ENCODE measurements around the gene INPP5A. TPM values are rescaled to one million over a fixed set of nuclear protein-coding genes. Genes with fewer than 3 reads are reported as not detected.

The INPP5A gene
- total and polyA plus RNA-seq, 2 of the 13 experiments (the other 11 are each of a cell fraction or from before 2014, with no cell fraction given): 17.5 to 37.9 TPM

DNA sequence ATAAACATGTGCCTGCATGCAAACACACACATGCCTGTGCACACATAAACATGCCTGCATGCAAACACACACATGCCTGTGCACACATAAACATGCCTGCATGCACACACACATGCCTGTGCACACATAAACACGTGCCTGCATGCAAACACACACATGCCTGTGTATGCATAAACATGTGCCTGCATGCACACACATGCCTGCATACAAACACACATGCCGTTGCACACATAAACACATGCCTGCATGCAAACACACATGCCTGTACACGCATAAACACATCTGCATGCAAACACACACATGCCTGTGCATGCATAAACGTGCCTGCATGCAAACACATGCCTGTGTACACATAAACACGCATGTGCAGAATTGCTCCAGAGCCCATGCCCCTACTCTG, 226.0 kb downstream of the INPP5A start:
- Histone ChIP-seq H3K79me2 (ENCODE audit: insufficient read depth, low read length) (no peaks in the 10 kb centered on the region), H3K4me2 (ENCODE audit: low read depth, low read length) (no peak overlapping the region), H3K27ac (ENCODE audit: extremely low read length, insufficient read depth, low read length) (no peak overlapping the region), H3K9ac (ENCODE audit: insufficient read depth, low read depth, low read length) (no peak overlapping the region), H3K4me3 (replicated peaks in 1 of 3; ENCODE audit: insufficient read depth in 1 of 3, low read depth in 2 of 3, low read length in 3 of 3) (no peak overlapping the region), H3K9me3 (ENCODE audit: low read length) (no peaks in the 10 kb centered on the region), H4K20me1 (ENCODE audit: insufficient read depth, low read length) (no peaks in the 10 kb centered on the region), H3K36me3 (replicated peaks in 1 of 2; ENCODE audit: control insufficient read depth in 1 of 2, insufficient read depth in 2 of 2, low read length in 2 of 2) (no peaks in the 10 kb centered on the region; a peak in 1 of 5 replicates), H3K4me1 (ENCODE audit: insufficient read depth, low read length) (no peaks in the 10 kb centered on the region), H2AFZ (ENCODE audit: low read length) (no peak overlapping the region), H3K27me3 (ENCODE audit: control insufficient read depth in 1 of 2, insufficient read depth in 2 of 2, low read length in 2 of 2) (no peaks in the 10 kb centered on the region)
- DNase-seq (ENCODE audit: low spot score) (no peak), FAIRE-seq (no peak), ATAC-seq (no peak)
- CTCF ChIA-PET (ENCODE audit: low intra/inter-chr PET ratio, low total read pairs): no interaction called here
- POLR2A ChIA-PET: no interaction called here
- BruUV-seq (replicated peaks): no TSS peak
- intact Hi-C loops (cut with micrococcal nuclease; ENCODE audit: unreplicated experiment) (no loop called here), in situ Hi-C loops (cut with HindIII; ENCODE audit: extremely low pct_ligation_motif_present, low pct_unique_long_range_greater_than_20kb) (no loop called here)
- 80% methylated on average over 1 of the region's 5 CpGs for WGBS (ENCODE audit: low lambda C conversion rate)
- TF ChIP-seq, protein P1, sequence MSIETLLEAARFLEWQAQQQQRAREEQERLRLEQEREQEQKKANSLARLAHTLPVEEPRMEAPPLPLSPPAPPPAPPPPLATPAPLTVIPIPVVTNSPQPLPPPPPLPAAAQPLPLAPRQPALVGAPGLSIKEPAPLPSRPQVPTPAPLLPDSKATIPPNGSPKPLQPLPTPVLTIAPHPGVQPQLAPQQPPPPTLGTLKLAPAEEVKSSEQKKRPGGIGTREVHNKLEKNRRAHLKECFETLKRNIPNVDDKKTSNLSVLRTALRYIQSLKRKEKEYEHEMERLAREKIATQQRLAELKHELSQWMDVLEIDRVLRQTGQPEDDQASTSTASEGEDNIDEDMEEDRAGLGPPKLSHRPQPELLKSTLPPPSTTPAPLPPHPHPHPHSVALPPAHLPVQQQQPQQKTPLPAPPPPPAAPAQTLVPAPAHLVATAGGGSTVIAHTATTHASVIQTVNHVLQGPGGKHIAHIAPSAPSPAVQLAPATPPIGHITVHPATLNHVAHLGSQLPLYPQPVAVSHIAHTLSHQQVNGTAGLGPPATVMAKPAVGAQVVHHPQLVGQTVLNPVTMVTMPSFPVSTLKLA (IDR thresholded peaks at IDR 0.05): peak; percentile 98
- TF ChIP-seq, protein P2, sequence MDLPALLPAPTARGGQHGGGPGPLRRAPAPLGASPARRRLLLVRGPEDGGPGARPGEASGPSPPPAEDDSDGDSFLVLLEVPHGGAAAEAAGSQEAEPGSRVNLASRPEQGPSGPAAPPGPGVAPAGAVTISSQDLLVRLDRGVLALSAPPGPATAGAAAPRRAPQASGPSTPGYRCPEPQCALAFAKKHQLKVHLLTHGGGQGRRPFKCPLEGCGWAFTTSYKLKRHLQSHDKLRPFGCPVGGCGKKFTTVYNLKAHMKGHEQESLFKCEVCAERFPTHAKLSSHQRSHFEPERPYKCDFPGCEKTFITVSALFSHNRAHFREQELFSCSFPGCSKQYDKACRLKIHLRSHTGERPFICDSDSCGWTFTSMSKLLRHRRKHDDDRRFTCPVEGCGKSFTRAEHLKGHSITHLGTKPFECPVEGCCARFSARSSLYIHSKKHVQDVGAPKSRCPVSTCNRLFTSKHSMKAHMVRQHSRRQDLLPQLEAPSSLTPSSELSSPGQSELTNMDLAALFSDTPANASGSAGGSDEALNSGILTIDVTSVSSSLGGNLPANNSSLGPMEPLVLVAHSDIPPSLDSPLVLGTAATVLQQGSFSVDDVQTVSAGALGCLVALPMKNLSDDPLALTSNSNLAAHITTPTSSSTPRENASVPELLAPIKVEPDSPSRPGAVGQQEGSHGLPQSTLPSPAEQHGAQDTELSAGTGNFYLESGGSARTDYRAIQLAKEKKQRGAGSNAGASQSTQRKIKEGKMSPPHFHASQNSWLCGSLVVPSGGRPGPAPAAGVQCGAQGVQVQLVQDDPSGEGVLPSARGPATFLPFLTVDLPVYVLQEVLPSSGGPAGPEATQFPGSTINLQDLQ (CRISPR knock-in tag; IDR thresholded peaks at IDR 0.05): no peak

DNA sequence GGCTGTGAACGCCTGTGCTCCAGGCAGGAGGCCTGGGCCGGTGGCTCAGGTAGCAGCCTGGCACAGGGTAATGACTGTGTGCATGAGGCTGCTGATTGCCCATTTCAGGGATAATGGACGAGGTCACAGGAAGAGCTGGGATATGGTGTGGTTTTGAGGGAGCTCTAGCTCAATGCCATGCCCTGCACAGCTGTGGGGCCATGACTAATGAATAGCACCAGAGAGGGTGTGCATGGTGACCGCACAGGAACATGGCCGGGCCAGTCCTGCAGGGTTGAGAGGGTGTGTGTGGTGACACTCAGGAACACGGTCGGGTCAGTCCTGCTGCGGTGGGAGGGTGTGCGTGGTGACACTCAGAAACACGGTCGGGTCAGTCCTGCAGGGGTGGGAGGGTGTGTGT, 226.5 kb downstream of the INPP5A start:
- Histone ChIP-seq H3K27ac (ENCODE audit: extremely low read length, insufficient read depth, low read length) (no peak overlapping the region), H3K4me2 (ENCODE audit: low read depth, low read length) (no peak overlapping the region), H3K4me1 (ENCODE audit: insufficient read depth, low read length) (no peaks in the 10 kb centered on the region), H3K36me3 (replicated peaks in 1 of 2; ENCODE audit: control insufficient read depth in 1 of 2, insufficient read depth in 2 of 2, low read length in 2 of 2) (no peaks in the 10 kb centered on the region; a peak in 1 of 5 replicates), H2AFZ (ENCODE audit: low read length) (no peak overlapping the region), H3K27me3 (ENCODE audit: control insufficient read depth in 1 of 2, insufficient read depth in 2 of 2, low read length in 2 of 2) (no peaks in the 10 kb centered on the region), H4K20me1 (ENCODE audit: insufficient read depth, low read length) (no peaks in the 10 kb centered on the region), H3K4me3 (replicated peaks in 1 of 3; ENCODE audit: insufficient read depth in 1 of 3, low read depth in 2 of 3, low read length in 3 of 3) (no peak overlapping the region), H3K9me3 (ENCODE audit: low read length) (no peaks in the 10 kb centered on the region), H3K79me2 (ENCODE audit: insufficient read depth, low read length) (no peaks in the 10 kb centered on the region), H3K9ac (ENCODE audit: insufficient read depth, low read depth, low read length) (no peak overlapping the region)
- FAIRE-seq (no peak), DNase-seq (ENCODE audit: low spot score) (no peak), ATAC-seq (no peak)
- ChIA-PET CTCF (ENCODE audit: low intra/inter-chr PET ratio, low total read pairs) (no interaction called here), POLR2A (no interaction called here)
- in situ Hi-C loops (cut with HindIII; ENCODE audit: extremely low pct_ligation_motif_present, low pct_unique_long_range_greater_than_20kb): no loop called here
- intact Hi-C loops (cut with micrococcal nuclease; ENCODE audit: unreplicated experiment): no loop called here
- WGBS (ENCODE audit: low lambda C conversion rate): 92% methylated on average over 11 of the region's 11 CpGs
- BruUV-seq (replicated peaks): no TSS peak
- no peak for TF ChIP-seq SALL2 (CRISPR knock-in tag; IDR thresholded peaks at IDR 0.05)
- TF ChIP-seq ATM (IDR thresholded peaks at IDR 0.05; ENCODE audit: borderline replicate concordance): no peak
- TF ChIP-seq, protein P3, sequence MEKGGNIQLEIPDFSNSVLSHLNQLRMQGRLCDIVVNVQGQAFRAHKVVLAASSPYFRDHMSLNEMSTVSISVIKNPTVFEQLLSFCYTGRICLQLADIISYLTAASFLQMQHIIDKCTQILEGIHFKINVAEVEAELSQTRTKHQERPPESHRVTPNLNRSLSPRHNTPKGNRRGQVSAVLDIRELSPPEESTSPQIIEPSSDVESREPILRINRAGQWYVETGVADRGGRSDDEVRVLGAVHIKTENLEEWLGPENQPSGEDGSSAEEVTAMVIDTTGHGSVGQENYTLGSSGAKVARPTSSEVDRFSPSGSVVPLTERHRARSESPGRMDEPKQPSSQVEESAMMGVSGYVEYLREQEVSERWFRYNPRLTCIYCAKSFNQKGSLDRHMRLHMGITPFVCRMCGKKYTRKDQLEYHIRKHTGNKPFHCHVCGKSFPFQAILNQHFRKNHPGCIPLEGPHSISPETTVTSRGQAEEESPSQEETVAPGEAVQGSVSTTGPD (CRISPR knock-in tag; IDR thresholded peaks at IDR 0.05): no peak
- TF ChIP-seq DPF2 (CRISPR knock-in tag; IDR thresholded peaks at IDR 0.05; ENCODE audit: borderline replicate concordance, low read depth): no peak
- TF ChIP-seq, protein P4, sequence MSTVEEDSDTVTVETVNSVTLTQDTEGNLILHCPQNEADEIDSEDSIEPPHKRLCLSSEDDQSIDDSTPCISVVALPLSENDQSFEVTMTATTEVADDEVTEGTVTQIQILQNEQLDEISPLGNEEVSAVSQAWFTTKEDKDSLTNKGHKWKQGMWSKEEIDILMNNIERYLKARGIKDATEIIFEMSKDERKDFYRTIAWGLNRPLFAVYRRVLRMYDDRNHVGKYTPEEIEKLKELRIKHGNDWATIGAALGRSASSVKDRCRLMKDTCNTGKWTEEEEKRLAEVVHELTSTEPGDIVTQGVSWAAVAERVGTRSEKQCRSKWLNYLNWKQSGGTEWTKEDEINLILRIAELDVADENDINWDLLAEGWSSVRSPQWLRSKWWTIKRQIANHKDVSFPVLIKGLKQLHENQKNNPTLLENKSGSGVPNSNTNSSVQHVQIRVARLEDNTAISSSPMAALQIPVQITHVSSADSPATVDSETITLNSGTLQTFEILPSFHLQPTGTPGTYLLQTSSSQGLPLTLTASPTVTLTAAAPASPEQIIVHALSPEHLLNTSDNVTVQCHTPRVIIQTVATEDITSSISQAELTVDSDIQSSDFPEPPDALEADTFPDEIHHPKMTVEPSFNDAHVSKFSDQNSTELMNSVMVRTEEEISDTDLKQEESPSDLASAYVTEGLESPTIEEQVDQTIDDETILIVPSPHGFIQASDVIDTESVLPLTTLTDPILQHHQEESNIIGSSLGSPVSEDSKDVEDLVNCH (CRISPR knock-in tag; IDR thresholded peaks at IDR 0.05): no peak
- no peak for TF ChIP-seq HNRNPH1 (optimal IDR thresholded peaks at IDR 0.05; ENCODE audit: low read depth, low read length)

Measured in HepG2 (cell line).